Smooth muscle cell (in vitro differentiated cells): Measurements from ENCODE around the gene DSTYK. TPM values are rescaled to one million over a fixed set of nuclear protein-coding genes. Genes with fewer than 3 reads are reported as not detected.

Experiments
- DNase-seq: peaks from one replicate; lab custom pipeline; 2025; ENCODE audit not compliant: unreplicated experiment; lab: John Stamatoyannopoulos, UW
- H2AFZ ChIP-seq: fragments of 200-600 bp; sonication (generic); 2 replicates; pipeline ENCODE4 v1.6.0; 2016; ENCODE audit warnings: antibody characterized with exemption, low read depth, mild to moderate bottlenecking
- H3F3A ChIP-seq: fragments of 200-600 bp; sonication (generic); 2 replicates; pipeline ENCODE4 v1.6.0; 2017; ENCODE audit warnings: antibody characterized with exemption, low read depth
- H3K27ac ChIP-seq: fragments of 200-600 bp; sonication (generic); 2 replicates; pipeline ENCODE4 v1.5.1; 2016; ENCODE audit warnings: low read depth, mild to moderate bottlenecking
- H3K27me3 ChIP-seq: fragments of 200-600 bp; sonication (generic); 2 replicates; pipeline ENCODE4 v1.6.1; 2016; ENCODE audit warnings: low read depth, mild to moderate bottlenecking
- H3K36me3 ChIP-seq: fragments of 200-600 bp; sonication (generic); 2 replicates; pipeline ENCODE4 v1.5.1; 2016; ENCODE audit warnings: low read depth
- H3K4me1 ChIP-seq: fragments of 200-600 bp; sonication (generic); 2 replicates; pipeline ENCODE4 v1.5.1; 2016; ENCODE audit warnings: low read depth
- H3K4me2 ChIP-seq: fragments of 200-600 bp; sonication (generic); 2 replicates; pipeline ENCODE4 v1.6.0; 2016; ENCODE audit warnings: mild to moderate bottlenecking
- H3K4me3 ChIP-seq: fragments of 200-600 bp; sonication (generic); 2 replicates; pipeline ENCODE4 v1.5.1; 2016; ENCODE audit warnings: mild to moderate bottlenecking
- H3K79me2 ChIP-seq: fragments of 200-600 bp; sonication (generic); 2 replicates; pipeline ENCODE4 v1.6.0; 2016; ENCODE audit warnings: low read depth, mild to moderate bottlenecking
- H3K9ac ChIP-seq: fragments of 200-600 bp; sonication (generic); 2 replicates; pipeline ENCODE4 v1.6.0; 2016; ENCODE audit warnings: low read depth
- H3K9me3 ChIP-seq: fragments of 200-600 bp; sonication (generic); replicated peaks from 2 replicates; pipeline ENCODE4 v1.5.1; 2016; ENCODE audit warnings: low read depth
- H4K20me1 ChIP-seq: fragments of 200-600 bp; sonication (generic); 2 replicates; pipeline ENCODE4 v1.6.0; 2016; ENCODE audit warnings: low read depth
- WGBS: methylation state at CpG from one replicate; pipeline ENCODE4 v1.1.7; 2016; ENCODE audit warnings: low lambda C conversion rate; 5-methylcytosine and 5-hydroxymethylcytosine counted together
- polyA plus RNA-seq: library from polyadenylated mRNA; unstranded; fragments of >200 nt; fragmentation: Nextera tagmentation; extraction: Ambion mirVana; gene quantifications from 2 replicates; pipeline ENCODE4 v1.2.1, GENCODE V29; 2016
- total RNA-seq: library from RNA; depleted of rRNA; stranded (reverse); fragments of >200 nt; gene quantifications from 2 replicates; pipeline ENCODE4 v1.2.3, GENCODE V29; 2014
- TF ChIP-seq, protein P1 (sequence below): fragments of 200-600 bp; sonication (generic); IDR thresholded peaks from 2 replicates; pipeline ENCODE4 v1.5.1; 2017; ENCODE audit warnings: borderline replicate concordance, mild to moderate bottlenecking, antibody characterized with exemption; ENCODE audit not compliant: insufficient read depth, poor library complexity, severe bottlenecking

The DSTYK gene
- total and polyA plus RNA-seq, 2 experiments from 2014 or later = 6.9 to 8.7 TPM

DNA sequence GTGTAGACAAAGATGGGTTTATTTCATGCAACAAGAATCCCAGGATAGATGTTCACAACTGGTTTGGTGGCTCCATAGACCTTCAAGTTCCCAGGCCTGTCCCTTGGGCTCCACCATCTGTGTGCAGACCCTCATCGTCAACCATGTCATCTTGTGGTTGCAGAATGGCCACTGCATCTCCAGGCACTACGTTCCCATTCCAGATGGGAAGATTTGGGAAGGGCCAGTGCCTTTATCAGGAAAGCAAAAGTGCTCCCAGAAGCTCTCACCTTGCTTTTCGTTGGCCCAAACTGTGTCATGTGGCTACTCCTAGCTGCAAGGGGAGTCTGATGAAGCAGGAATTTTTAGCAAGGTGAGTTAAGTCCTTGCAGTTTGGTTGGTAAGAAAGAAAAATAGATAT is 29.1 kb upstream of the DSTYK start:
- Histone ChIP-seq H4K20me1 (no peaks in the 10 kb centered on the region), H3K9me3 (no peaks in the 10 kb centered on the region), H3K4me2 (no peak overlapping the region), H3K4me1 (no peaks in the 10 kb centered on the region), H3F3A (no peaks in the 10 kb centered on the region), H3K36me3 (no peaks in the 10 kb centered on the region), H3K79me2 (no peaks in the 10 kb centered on the region), H3K4me3 (no peak overlapping the region), H3K9ac (no peak overlapping the region), H3K27ac (no peak overlapping the region), H2AFZ (no peak overlapping the region), H3K27me3 (no peaks in the 10 kb centered on the region)
- TF ChIP-seq, protein P1, sequence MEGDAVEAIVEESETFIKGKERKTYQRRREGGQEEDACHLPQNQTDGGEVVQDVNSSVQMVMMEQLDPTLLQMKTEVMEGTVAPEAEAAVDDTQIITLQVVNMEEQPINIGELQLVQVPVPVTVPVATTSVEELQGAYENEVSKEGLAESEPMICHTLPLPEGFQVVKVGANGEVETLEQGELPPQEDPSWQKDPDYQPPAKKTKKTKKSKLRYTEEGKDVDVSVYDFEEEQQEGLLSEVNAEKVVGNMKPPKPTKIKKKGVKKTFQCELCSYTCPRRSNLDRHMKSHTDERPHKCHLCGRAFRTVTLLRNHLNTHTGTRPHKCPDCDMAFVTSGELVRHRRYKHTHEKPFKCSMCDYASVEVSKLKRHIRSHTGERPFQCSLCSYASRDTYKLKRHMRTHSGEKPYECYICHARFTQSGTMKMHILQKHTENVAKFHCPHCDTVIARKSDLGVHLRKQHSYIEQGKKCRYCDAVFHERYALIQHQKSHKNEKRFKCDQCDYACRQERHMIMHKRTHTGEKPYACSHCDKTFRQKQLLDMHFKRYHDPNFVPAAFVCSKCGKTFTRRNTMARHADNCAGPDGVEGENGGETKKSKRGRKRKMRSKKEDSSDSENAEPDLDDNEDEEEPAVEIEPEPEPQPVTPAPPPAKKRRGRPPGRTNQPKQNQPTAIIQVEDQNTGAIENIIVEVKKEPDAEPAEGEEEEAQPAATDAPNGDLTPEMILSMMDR = no peak
- WGBS = 90% methylated on average over 3 of the region's 3 CpGs
- no peak for DNase-seq

DNA sequence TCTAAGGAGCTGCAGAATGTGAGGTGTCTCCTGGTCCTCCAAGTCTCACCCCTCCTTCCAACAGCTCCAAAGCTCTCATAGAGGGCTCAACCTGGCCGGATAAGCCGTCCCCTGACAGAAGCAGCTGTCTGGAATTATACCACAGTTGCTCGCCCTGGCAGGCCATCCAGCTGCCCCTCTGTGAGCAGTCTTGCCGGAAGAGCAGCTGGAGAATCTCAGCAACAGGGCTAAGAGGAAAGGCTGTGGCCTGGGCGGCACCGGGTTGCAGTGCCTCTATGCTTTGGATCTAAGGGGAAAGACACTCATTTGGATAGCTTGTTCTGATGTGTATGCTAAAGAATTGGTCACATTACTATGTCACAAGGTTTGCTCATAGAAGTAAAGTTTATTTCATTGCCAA is 28.6 kb upstream of the DSTYK start:
- WGBS = 81% methylated on average over 6 of the region's 6 CpGs
- Histone ChIP-seq H3K4me3 (no peak overlapping the region), H3K4me2 (no peak overlapping the region), H3K4me1 (no peaks in the 10 kb centered on the region), H3K27ac (no peak overlapping the region), H2AFZ (no peak overlapping the region), H3K9me3 (no peaks in the 10 kb centered on the region), H4K20me1 (no peaks in the 10 kb centered on the region), H3K79me2 (no peaks in the 10 kb centered on the region), H3K27me3 (no peaks in the 10 kb centered on the region), H3K9ac (no peak overlapping the region), H3F3A (no peaks in the 10 kb centered on the region), H3K36me3 (no peaks in the 10 kb centered on the region)
- TF ChIP-seq, protein P1 = no peak
- DNase-seq = no peak

DNA sequence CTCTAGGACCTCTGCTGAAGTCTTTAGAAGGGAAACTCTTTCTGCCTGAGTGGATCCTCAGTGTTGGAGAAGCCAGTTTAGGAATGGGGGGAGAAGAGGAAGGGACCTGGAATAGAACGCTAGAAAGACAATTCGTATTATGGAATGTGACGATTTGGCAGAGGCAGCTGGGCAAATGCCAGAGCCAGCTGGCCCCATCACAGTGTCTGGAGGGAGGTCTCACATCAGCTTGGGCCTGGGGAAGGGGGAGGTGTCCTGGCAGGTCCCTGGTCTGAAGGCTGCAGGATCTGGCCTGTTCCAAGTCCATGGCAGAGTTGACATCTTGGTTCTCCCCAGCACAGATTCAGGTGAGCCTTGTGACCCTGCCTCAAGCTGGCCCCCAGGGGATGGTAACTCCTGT is 27.6 kb upstream of the DSTYK start:
- Histone ChIP-seq H4K20me1 (no peaks in the 10 kb centered on the region), H3K36me3 (no peaks in the 10 kb centered on the region), H3F3A (no peaks in the 10 kb centered on the region), H3K27ac (no peak overlapping the region), H3K27me3 (no peaks in the 10 kb centered on the region), H3K4me3 (no peak overlapping the region), H3K4me2 (no peak overlapping the region), H3K9me3 (no peaks in the 10 kb centered on the region), H2AFZ (no peak overlapping the region), H3K9ac (no peak overlapping the region), H3K79me2 (no peaks in the 10 kb centered on the region), H3K4me1 (no peaks in the 10 kb centered on the region)
- WGBS = 94% methylated on average over 3 of the region's 3 CpGs
- DNase-seq = no peak
- TF ChIP-seq, protein P1 = no peak
